Measurements from ENCODE around the gene CIROP.

CIROP gene

DNA sequence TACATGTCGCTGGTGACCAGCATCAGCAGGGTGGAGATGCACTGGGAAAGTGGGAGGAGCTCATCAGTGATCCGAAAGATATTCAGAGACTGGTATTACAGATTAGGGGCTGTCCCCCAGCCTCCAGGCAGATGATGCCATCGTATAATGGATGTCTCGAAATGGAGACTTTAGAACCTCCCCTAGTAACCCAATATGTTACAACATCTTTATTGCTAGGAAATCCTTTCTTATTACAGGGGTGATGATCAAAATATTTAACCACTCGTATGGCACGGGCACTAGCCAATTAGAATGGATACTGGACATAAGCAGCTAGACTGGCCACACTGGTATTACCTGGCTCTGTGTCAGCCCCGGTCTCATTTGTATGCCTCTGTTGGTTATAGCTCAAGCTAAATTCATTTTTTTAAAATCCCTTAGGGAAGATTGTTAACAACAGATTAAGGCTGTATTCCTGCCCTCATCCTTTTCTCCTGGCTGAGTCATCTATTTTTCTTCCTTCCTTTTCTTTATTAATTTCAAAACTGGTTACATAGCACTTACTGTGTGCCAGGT, 25.0 kb upstream of the CIROP start:
- DNase-seq (ENCODE audit: low spot score) = no peak

GRCh38 chr14:23128969-23129758, 24.4 kb upstream of the CIROP start:
- DNase-seq (ENCODE audit: low spot score) = no peak

GRCh38 chr14:23127861-23128260, 23.1 kb upstream of the CIROP start:
- DNase-seq (ENCODE audit: low spot score) = no peak

GRCh38 chr14:23126548-23127278, 21.9 kb upstream of the CIROP start:
- no peak for DNase-seq (ENCODE audit: low spot score)

DNA sequence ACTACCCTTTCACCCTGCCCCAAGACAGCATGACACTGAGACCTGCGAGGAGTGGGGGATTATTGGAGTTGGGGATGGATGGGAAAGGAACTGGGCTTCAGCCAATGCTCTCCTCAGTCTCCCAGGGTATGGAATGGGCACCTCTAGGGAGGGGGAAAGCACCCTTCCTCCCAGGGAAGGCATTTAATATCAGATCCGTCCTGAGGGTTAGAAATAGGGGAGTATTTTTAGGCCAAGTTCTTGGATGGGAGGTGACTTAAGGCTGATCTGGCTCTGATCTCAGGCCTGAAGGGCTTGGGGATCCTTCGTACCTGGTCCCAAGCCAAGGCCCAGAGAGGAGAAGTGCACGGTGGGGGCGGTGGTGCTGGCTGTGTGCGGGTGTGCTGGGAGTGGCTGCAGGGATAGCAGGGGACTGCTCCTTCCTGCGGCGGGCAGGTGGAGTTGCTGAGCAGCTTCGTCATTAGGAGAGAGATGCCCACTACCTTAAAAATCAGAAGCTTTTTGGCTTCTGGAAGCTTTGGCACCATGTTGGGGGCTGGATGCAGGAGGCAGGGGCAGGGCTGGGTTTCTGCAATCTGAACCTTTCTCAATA, 21.2 kb upstream of the CIROP start:
- DNase-seq (ENCODE audit: low spot score) = no peak

DNA sequence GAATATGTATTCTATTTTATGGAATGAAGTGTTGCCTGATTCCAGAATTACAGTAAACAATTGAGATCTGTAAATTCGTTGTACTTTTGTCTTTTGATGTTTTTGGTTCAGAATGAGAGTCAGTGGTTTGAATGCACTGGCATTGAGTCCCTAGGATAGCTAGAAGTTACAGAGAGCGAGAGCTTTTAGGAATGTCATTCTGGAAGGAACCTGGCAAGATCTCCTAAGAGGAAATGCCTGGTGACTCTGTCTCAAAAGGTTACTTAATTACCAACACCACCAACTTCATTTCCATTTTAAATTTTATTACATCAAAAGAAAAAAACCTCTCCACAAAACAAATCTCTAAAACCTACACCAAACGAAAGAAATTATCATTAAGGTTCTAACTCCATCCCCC, 20.2 kb upstream of the CIROP start:
- no peak for DNase-seq (ENCODE audit: low spot score)

GRCh38 chr14:23124337-23124954, 19.7 kb upstream of the CIROP start:
- no peak for DNase-seq (ENCODE audit: low spot score)

GRCh38 chr14:23123419-23123818, 18.6 kb upstream of the CIROP start:
- DNase-seq (ENCODE audit: low spot score) = no peak

- DNase-seq (ENCODE audit: low spot score) = no peak
These were observed 17.3 kb upstream of the CIROP start for GRCh38 chr14:23122086-23122485.

GRCh38 chr14:23121361-23121771, 16.6 kb upstream of the CIROP start:
- peak; percentile 43 for DNase-seq (ENCODE audit: low spot score)

DNA sequence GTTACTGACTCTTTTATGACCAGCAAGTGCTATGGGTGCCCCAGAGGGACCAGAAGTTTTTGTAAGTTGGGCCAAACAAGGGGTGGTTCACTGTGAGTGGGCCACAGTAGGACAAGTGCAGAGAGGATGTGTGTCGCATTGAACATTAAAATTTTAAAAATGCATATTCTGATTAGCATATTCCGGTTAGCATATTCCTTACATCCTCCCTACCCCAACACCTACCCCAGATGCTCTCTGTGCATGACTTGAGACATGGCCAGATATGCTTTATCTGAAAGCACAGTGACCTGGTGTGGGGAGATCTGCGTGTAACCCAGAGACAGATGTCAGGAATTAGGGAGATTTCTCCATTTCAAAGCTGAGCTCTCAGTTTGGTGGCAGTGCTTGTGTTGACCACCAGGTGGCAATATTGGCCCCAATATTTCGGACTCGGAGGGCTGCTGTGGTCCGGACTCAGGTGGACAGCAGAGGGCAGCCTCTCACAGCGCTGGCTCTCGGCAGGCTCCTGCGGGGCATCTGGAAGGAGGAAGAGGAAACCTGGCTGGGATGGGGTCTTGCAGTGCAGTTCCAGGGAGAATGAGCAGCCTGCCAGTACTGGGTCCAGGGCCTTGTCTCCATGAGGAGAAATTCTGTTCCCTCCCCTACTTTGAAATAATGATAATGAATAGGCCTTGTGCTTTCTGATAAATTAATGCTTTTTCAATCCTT, 15.9 kb upstream of the CIROP start:
- peak; percentile 89 for DNase-seq (ENCODE audit: low spot score)

- DNase-seq (ENCODE audit: low spot score) = no peak
These were observed 14.9 kb upstream of the CIROP start for GRCh38 chr14:23119363-23120327.

GRCh38 chr14:23118506-23119362, 13.9 kb upstream of the CIROP start, which contains the start of gene CEBPE:
TSS of gene CEBPE (minus strand) at chr14:23119255. CDS start at chr14:23119091, 164 bp downstream.
- no peak for DNase-seq (ENCODE audit: low spot score)

DNA sequence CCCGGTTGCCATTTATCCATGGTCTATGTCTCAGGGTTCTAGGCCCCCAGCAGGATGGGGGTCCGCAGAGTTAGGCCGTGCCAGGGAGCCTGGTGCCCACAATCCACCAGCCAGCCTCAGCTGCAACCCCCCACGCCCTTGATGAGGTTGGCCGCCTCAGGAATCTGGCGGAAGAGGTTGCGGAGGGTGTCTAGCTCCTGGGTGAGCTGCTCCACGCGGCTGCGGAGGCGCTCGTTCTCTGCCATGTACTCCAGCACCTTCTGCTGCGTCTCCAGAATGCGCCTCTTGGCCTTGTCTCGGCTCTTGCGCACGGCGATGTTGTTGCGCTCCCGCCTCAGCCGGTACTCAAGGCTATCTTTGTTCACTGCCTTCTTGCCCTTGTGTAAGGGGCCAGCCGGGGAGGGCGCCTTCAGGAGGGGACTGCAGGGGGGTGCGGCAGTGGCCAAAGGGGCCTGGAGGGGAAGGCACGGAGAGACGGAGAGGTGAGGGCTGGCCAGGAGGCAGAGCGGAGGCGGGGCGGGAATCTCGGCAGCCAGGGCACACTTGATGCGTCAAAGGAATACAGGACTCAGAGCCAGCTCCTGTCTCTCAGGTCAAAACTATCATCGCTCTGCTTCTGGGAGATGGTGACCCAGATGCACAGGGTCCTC, 12.7 kb upstream of the CIROP start:
- DNase-seq (ENCODE audit: low spot score) = no peak

GRCh38 chr14:23115918-23116317, 11.1 kb upstream of the CIROP start:
- no peak for DNase-seq (ENCODE audit: low spot score)

DNA sequence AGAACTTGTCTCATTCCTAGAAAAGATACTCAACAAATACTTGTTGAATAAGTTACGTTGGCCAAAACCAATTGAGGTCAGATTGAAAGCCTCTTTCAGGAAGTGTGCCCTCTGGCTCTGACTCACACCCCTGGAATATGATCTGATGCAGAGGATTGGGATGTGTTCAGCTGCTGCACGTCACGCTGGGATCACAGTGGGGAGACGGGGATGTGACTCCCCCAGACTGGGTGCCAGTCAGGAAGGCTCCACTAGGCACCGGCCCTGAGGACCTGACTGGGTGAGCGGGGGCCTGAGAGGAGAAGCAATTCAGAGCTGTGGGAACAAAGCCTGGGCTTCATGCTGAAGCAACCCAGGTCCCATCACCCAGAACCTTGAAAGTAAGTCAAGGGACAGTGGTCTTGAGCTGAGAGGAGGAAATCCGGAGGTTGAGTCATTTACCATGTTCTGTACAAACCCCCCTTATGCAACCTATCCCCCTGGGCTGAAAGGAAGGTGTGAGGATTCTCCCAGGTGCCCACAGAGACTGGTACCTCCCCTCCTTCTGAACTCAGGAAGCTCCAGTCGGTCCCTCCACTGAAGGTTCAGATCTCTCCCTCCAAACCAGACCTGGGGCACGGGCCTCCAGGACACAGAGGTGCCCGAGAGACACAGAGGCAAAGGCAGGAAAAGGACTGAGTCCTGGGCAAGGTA, 10.4 kb upstream of the CIROP start:
- peak; percentile 96 for DNase-seq (ENCODE audit: low spot score)

- DNase-seq (ENCODE audit: low spot score) = no peak
These were observed 9.9 kb upstream of the CIROP start for GRCh38 chr14:23114669-23115038.

GRCh38 chr14:23114120-23114458, 9.3 kb upstream of the CIROP start:
- DNase-seq (ENCODE audit: low spot score) = no peak

All from AG08396 (cell line).